ENCODE results near the gene HNRNPM. TPM values are rescaled to one million over a fixed set of nuclear protein-coding genes. Genes with fewer than 3 reads are reported as not detected.
A peak's percentile ranks its signal among the peaks of the same experiment; 100 is the strongest.

The HNRNPM gene
- total and polyA plus RNA-seq, 4 experiments from 2014 or later, result 197 to 245 (median 203) TPM

- Mint-ChIP-seq H3K4me3 (peak overlapping the region in 1 of 8 donors; percentile 43), H3K36me3 (peaks cover 0 to 8% of the 10 kb centered on the region in 2 donors), H3K27ac (no peak overlapping the region), H3K27me3 (no peaks in the 10 kb centered on the region), H3K4me1 (peaks cover 4 to 33% (median 11%) of the 10 kb centered on the region in 4 donors), H3K9me3 (no peaks in the 10 kb centered on the region)
- intact Hi-C loops (cut with micrococcal nuclease), result no loop called here
- DNase-seq, result no peak
- H3K27ac ChIP-seq (ENCODE audit: low read depth, low read length), result no peak overlapping the region
- no peaks in the 10 kb centered on the region for H3K27me3 ChIP-seq (ENCODE audit: insufficient read depth, low read length)
- ChIA-PET CTCF (ENCODE audit: partially characterized antibody) (interaction anchor here (0.9 to 5.6 kb wide), 3 partner anchors 16 to 75 kb away, joined by 3 to 80 read pairs (median 4); partner anchors contain the start of gene MYO1F), POLR2A (ENCODE audit: partially characterized antibody) (interaction anchor here (4.1 kb wide), 1 partner anchor 11 kb away, joined by 44 read pairs; the partner anchor contains the start of gene ZNF414)
- no peaks in the 10 kb centered on the region for H3K36me3 ChIP-seq (ENCODE audit: insufficient read depth, low read length)
- no peak overlapping the region for H3K4me3 ChIP-seq (ENCODE audit: low read length in 2 of 2)
- H3K9me3 ChIP-seq (ENCODE audit: control insufficient read depth in 1 of 2, low read length in 2 of 2), result no peaks in the 10 kb centered on the region
- peaks cover 13% of the 10 kb centered on the region for H3K4me1 ChIP-seq (ENCODE audit: insufficient read depth, low read length)
Measured at GRCh38 chr19:8503510-8503909, 58.7 kb downstream of the HNRNPM start.

GRCh38 chr19:8504171-8504570 is 59.4 kb downstream of the HNRNPM start:
- ChIA-PET POLR2A (ENCODE audit: partially characterized antibody) (interaction anchor here (4.1 kb wide), 1 partner anchor 10 kb away, joined by 44 read pairs; the partner anchor contains the start of gene ZNF414), CTCF (ENCODE audit: partially characterized antibody) (interaction anchor here (0.7 to 5.6 kb wide), 7 partner anchors 11 to 92 kb away, joined by 3 to 80 read pairs (median 12); partner anchors contain the start of genes MARCHF2, MYO1F and ZNF414)
- peak overlapping the region in 2 of 8 donors; percentile 51 to 55 for H3K4me3 Mint-ChIP-seq
- DNase-seq, result no peak
- Histone ChIP-seq H3K4me3 (ENCODE audit: low read length in 2 of 2) (no peak overlapping the region), H3K36me3 (ENCODE audit: insufficient read depth, low read length) (no peaks in the 10 kb centered on the region), H3K9me3 (ENCODE audit: control insufficient read depth in 1 of 2, low read length in 2 of 2) (no peaks in the 10 kb centered on the region), H3K27ac (ENCODE audit: low read depth, low read length) (no peak overlapping the region), H3K4me1 (ENCODE audit: insufficient read depth, low read length) (peaks cover 13% of the 10 kb centered on the region), H3K27me3 (ENCODE audit: insufficient read depth, low read length) (no peaks in the 10 kb centered on the region)
- peak overlapping the region in 3 of 7 donors; percentile 8 to 68 (median 61) for H3K27ac Mint-ChIP-seq
- peaks cover 4 to 33% (median 11%) of the 10 kb centered on the region in 4 donors for H3K4me1 Mint-ChIP-seq
- H3K36me3 Mint-ChIP-seq, result peaks cover 0 to 8% of the 10 kb centered on the region in 2 donors
- no peaks in the 10 kb centered on the region for H3K9me3 Mint-ChIP-seq
- H3K27me3 Mint-ChIP-seq, result no peaks in the 10 kb centered on the region
- intact Hi-C loops (cut with micrococcal nuclease), result no loop called here

DNA sequence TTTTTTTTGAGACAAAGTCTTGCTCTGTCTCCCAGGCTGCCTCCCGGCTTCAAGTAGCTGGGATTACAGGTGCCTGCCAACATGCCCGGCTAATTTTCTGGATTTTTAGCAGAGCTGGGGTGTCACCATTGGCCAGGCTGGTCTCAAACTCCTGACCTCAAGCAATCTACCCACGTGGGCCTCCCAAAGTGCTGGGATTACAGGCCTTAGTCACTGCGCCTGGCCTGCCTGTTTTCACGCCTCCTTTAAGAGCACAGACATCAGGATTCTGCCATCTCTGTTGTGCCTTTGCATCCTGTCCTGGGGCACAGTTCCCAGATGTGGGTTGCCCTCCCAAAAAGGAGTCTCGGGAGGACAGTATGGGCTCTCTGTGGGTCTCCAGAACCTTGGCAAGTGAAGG is 60.1 kb downstream of the HNRNPM start:
- H3K36me3 Mint-ChIP-seq, result peaks cover 0 to 11% of the 10 kb centered on the region in 2 donors
- Histone ChIP-seq H3K4me3 (ENCODE audit: low read length in 2 of 2) (no peak overlapping the region), H3K27me3 (ENCODE audit: insufficient read depth, low read length) (no peaks in the 10 kb centered on the region), H3K4me1 (ENCODE audit: insufficient read depth, low read length) (peaks cover 13% of the 10 kb centered on the region), H3K36me3 (ENCODE audit: insufficient read depth, low read length) (no peaks in the 10 kb centered on the region), H3K9me3 (ENCODE audit: control insufficient read depth in 1 of 2, low read length in 2 of 2) (no peaks in the 10 kb centered on the region), H3K27ac (ENCODE audit: low read depth, low read length) (no peak overlapping the region)
- DNase-seq, result no peak
- ChIA-PET POLR2A (ENCODE audit: partially characterized antibody) (interaction anchor here (0.7 to 4.1 kb wide), 10 partner anchors 9 to 115 kb away, joined by 3 to 44 read pairs (median 12); partner anchors contain the start of genes MYO1F, RAB11B and ZNF414), CTCF (ENCODE audit: partially characterized antibody) (interaction anchor here (0.7 to 5.6 kb wide), 19 partner anchors 9 to 578 kb away, joined by 3 to 80 read pairs (median 5); partner anchors contain the start of genes MARCHF2, MYO1F and ZNF414)
- no peaks in the 10 kb centered on the region for H3K9me3 Mint-ChIP-seq
- peaks cover 4 to 33% (median 11%) of the 10 kb centered on the region in 4 donors for H3K4me1 Mint-ChIP-seq
- H3K27me3 Mint-ChIP-seq, result no peaks in the 10 kb centered on the region
- intact Hi-C loops (cut with micrococcal nuclease), result loop anchor here (5.0 kb wide), 1 partner anchor 153 kb away; no protein-coding TSS in a partner anchor
- peak overlapping the region in 3 of 7 donors; percentile 51 to 56 (median 53) for H3K27ac Mint-ChIP-seq
- H3K4me3 Mint-ChIP-seq, result peak overlapping the region in 6 of 8 donors; percentile 21 to 92 (median 61)

- peaks cover 13% of the 10 kb centered on the region for H3K4me1 ChIP-seq (ENCODE audit: insufficient read depth, low read length)
- no peaks in the 10 kb centered on the region for H3K27me3 Mint-ChIP-seq
- intact Hi-C loops (cut with micrococcal nuclease), result loop anchor here (1.0 to 5.0 kb wide), 4 partner anchors 11 to 154 kb away; partner anchors contain the start of gene MARCHF2
Measured at GRCh38 chr19:8505680-8506401, 61.1 kb downstream of the HNRNPM start.

GRCh38 chr19:8506402-8506957 is 61.7 kb downstream of the HNRNPM start:
- intact Hi-C loops (cut with micrococcal nuclease), result loop anchor here (1.0 to 5.0 kb wide), 4 partner anchors 11 to 154 kb away; partner anchors contain the start of gene MARCHF2
- ChIA-PET CTCF (ENCODE audit: partially characterized antibody) (interaction anchor here (0.7 to 5.6 kb wide), 15 partner anchors 9 to 94 kb away, joined by 3 to 80 read pairs (median 5); partner anchors contain the start of genes MARCHF2, MYO1F and ZNF414), POLR2A (ENCODE audit: partially characterized antibody) (interaction anchor here (1.0 to 4.1 kb wide), 10 partner anchors 8 to 72 kb away, joined by 3 to 44 read pairs (median 12); partner anchors contain the start of genes MYO1F and ZNF414)
- H3K4me1 Mint-ChIP-seq, result peaks cover 4 to 33% (median 9%) of the 10 kb centered on the region in 4 donors
- no peaks in the 10 kb centered on the region for H3K9me3 Mint-ChIP-seq
- no peaks in the 10 kb centered on the region for H3K27me3 Mint-ChIP-seq
- Histone ChIP-seq H3K36me3 (ENCODE audit: insufficient read depth, low read length) (no peaks in the 10 kb centered on the region), H3K4me1 (ENCODE audit: insufficient read depth, low read length) (peaks cover 13% of the 10 kb centered on the region), H3K27ac (ENCODE audit: low read depth, low read length) (peak overlapping the region; percentile 22), H3K27me3 (ENCODE audit: insufficient read depth, low read length) (no peaks in the 10 kb centered on the region), H3K9me3 (ENCODE audit: control insufficient read depth in 1 of 2, low read length in 2 of 2) (no peaks in the 10 kb centered on the region), H3K4me3 (ENCODE audit: low read length in 2 of 2) (peak overlapping the region; percentile 52 to 57)
- peak overlapping the region in 6 of 7 donors; percentile 36 to 94 (median 79) for H3K27ac Mint-ChIP-seq
- DNase-seq, result no peak
- H3K4me3 Mint-ChIP-seq, result peak overlapping the region; percentile 88 to 95 (median 91)
- H3K36me3 Mint-ChIP-seq, result peaks cover 0 to 11% of the 10 kb centered on the region in 2 donors

More at GRCh38 chr19:8505680-8506401, 61.1 kb downstream of the HNRNPM start:
- ChIA-PET POLR2A (ENCODE audit: partially characterized antibody) (interaction anchor here (0.6 to 4.1 kb wide), 16 partner anchors 8 to 116 kb away, joined by 3 to 44 read pairs (median 5); partner anchors contain the start of genes MYO1F, RAB11B and ZNF414), CTCF (ENCODE audit: partially characterized antibody) (interaction anchor here (0.6 to 5.6 kb wide), 26 partner anchors 9 to 579 kb away, joined by 3 to 80 read pairs (median 5); partner anchors contain the start of genes MARCHF2, MYO1F and ZNF414)
- no peaks in the 10 kb centered on the region for H3K27me3 ChIP-seq (ENCODE audit: insufficient read depth, low read length)
- peak; percentile 44 to 71 (median 60) for DNase-seq
- H3K27ac ChIP-seq (ENCODE audit: low read depth, low read length), result peak overlapping the region; percentile 22
- H3K4me1 Mint-ChIP-seq, result peaks cover 4 to 33% (median 9%) of the 10 kb centered on the region in 4 donors
- H3K4me3 Mint-ChIP-seq, result peak overlapping the region; percentile 88 to 95 (median 91)
- H3K9me3 ChIP-seq (ENCODE audit: control insufficient read depth in 1 of 2, low read length in 2 of 2), result no peaks in the 10 kb centered on the region
- peaks cover 0 to 11% of the 10 kb centered on the region in 2 donors for H3K36me3 Mint-ChIP-seq
- H3K36me3 ChIP-seq (ENCODE audit: insufficient read depth, low read length), result no peaks in the 10 kb centered on the region
- peak overlapping the region; percentile 74 to 94 (median 87) for H3K27ac Mint-ChIP-seq
- peak overlapping the region; percentile 52 to 57 for H3K4me3 ChIP-seq (ENCODE audit: low read length in 2 of 2)
- no peaks in the 10 kb centered on the region for H3K9me3 Mint-ChIP-seq

DNA sequence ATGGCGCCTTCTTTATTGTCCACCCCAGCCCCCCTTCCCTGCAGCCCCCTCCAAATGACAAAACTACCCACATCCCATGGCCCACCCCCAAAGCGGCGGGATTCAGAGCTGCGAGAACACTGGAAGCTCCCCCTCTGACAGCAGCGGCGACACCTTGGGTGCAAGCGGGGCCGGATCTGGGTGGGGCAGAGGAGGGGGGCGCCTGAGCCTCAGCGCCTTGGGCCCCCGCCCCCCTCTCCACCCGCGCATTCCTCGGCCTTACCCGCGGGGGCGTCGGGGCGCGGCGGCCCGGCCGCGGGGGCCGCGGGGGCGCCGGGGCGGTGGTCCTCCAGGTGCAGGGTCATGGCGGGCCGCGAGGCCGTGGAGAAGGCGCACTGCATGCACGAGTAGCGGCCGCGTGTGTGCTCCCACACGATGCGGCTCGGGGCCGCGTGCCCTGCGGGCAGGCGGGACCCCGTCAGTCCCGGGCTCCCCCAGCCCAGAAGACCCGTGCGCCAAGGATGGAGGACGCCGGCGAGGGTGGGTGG is 65.9 kb downstream of the HNRNPM start:
- Mint-ChIP-seq H3K4me3 (no peak overlapping the region), H3K4me1 (peaks cover 17 to 46% (median 31%) of the 10 kb centered on the region in 4 donors), H3K9me3 (no peaks in the 10 kb centered on the region), H3K36me3 (peaks cover 4 to 20% of the 10 kb centered on the region in 2 donors), H3K27me3 (no peaks in the 10 kb centered on the region), H3K27ac (no peak overlapping the region)
- DNase-seq, result no peak
- ChIA-PET POLR2A (ENCODE audit: partially characterized antibody) (no interaction called here), CTCF (ENCODE audit: partially characterized antibody) (interaction anchor here (1.0 to 2.5 kb wide), 2 partner anchors 61 to 68 kb away, joined by 3 to 14 read pairs; partner anchors contain the start of gene MYO1F)
- H3K9me3 ChIP-seq (ENCODE audit: control insufficient read depth in 1 of 2, low read length in 2 of 2), result no peaks in the 10 kb centered on the region
- H3K36me3 ChIP-seq (ENCODE audit: insufficient read depth, low read length), result no peaks in the 10 kb centered on the region
- H3K27me3 ChIP-seq (ENCODE audit: insufficient read depth, low read length), result no peaks in the 10 kb centered on the region
- intact Hi-C loops (cut with micrococcal nuclease), result loop anchor here (5.0 kb wide), 1 partner anchor 118 kb away; the partner anchor contains the start of gene RAB11B
- H3K27ac ChIP-seq (ENCODE audit: low read depth, low read length), result no peak overlapping the region
- H3K4me1 ChIP-seq (ENCODE audit: insufficient read depth, low read length), result peaks cover 42% of the 10 kb centered on the region
- no peak overlapping the region for H3K4me3 ChIP-seq (ENCODE audit: low read length in 2 of 2)
